GM23338 (cell line): ENCODE data around the gene KHSRP. TPM values are rescaled to one million over a fixed set of nuclear protein-coding genes. Genes with fewer than 3 reads are reported as not detected.

Experiments used
- ATAC-seq: fragments of 200-7000 bp; cut with Tn5 transposase; 3 replicates; pipeline ENCODE4 v1.9.1; 2020
- DNase-seq: peaks from one replicate; pipeline ENCODE4 v3.0.0-alpha.2; 2015; ENCODE audit warnings: low spot score
- H2AFZ ChIP-seq: fragments of 200-600 bp; sonication (generic); 2 replicates; pipeline ENCODE4 v1.8.0; 2016; ENCODE audit warnings: antibody characterized with exemption, mild to moderate bottlenecking, moderate library complexity
- H3F3A ChIP-seq: fragments of 200-600 bp; sonication (generic); replicated peaks from 2 replicates; pipeline ENCODE4 v1.8.0; 2017; ENCODE audit warnings: antibody characterized with exemption, mixed run types, low read depth
- H3K27ac ChIP-seq: fragments of 200-600 bp; sonication (generic); 2 replicates; pipeline ENCODE4 v1.6.1; 2016; ENCODE audit warnings: low read depth
- H3K27me3 ChIP-seq: fragments of 200-600 bp; sonication (generic); 2 replicates; pipeline ENCODE4 v1.8.0; 2016; ENCODE audit warnings: mild to moderate bottlenecking, mixed run types, moderate library complexity; ENCODE audit not compliant: insufficient read depth
- H3K36me3 ChIP-seq: fragments of 200-600 bp; sonication (generic); 2 replicates; pipeline ENCODE4 v1.8.0; 2016; ENCODE audit warnings: mild to moderate bottlenecking; ENCODE audit not compliant: insufficient read depth
- H3K4me1 ChIP-seq: fragments of 200-600 bp; sonication (generic); 2 replicates; pipeline ENCODE4 v1.8.0; 2016; ENCODE audit warnings: mild to moderate bottlenecking, moderate library complexity; ENCODE audit not compliant: insufficient read depth
- H3K4me2 ChIP-seq: fragments of 200-600 bp; sonication (generic); 2 replicates; pipeline ENCODE4 v1.7.1; 2017; ENCODE audit warnings: mixed run types
- H3K4me3 ChIP-seq: fragments of 200-600 bp; sonication (generic); 2 replicates; pipeline ENCODE4 v1.6.1; 2016; ENCODE audit warnings: mixed run types
- H3K79me2 ChIP-seq: fragments of 200-600 bp; sonication (generic); replicated peaks from 2 replicates; pipeline ENCODE4 v1.8.0; 2017; ENCODE audit warnings: mild to moderate bottlenecking; ENCODE audit not compliant: insufficient read depth
- H3K9me2 ChIP-seq: fragments of 200-600 bp; sonication (generic); 2 replicates; pipeline ENCODE4 v1.8.0; 2017; ENCODE audit not compliant: insufficient read depth
- H4K20me1 ChIP-seq: fragments of 200-600 bp; sonication (generic); replicated peaks from 2 replicates; pipeline ENCODE4 v1.8.0; 2017; ENCODE audit warnings: mild to moderate bottlenecking; ENCODE audit not compliant: insufficient read depth
- H3K27ac Mint-ChIP-seq: 2 replicates; pipeline ENCODE4 v1.8.0; 2020; ENCODE audit warnings: inconsistent platforms, mild to moderate bottlenecking, moderate library complexity, mixed read lengths
- H3K27me3 Mint-ChIP-seq: 3 replicates; pipeline ENCODE4 v1.8.0; 2022; ENCODE audit warnings: low read depth, mild to moderate bottlenecking, moderate library complexity, mixed read lengths, inconsistent platforms; ENCODE audit not compliant: insufficient read depth, poor library complexity
- H3K36me3 Mint-ChIP-seq: 3 replicates; pipeline ENCODE4 v1.8.0; 2021; ENCODE audit warnings: low read depth, mild to moderate bottlenecking, inconsistent platforms, moderate library complexity, mixed read lengths
- H3K4me1 Mint-ChIP-seq: 3 replicates; pipeline ENCODE4 v1.8.0; 2020; ENCODE audit warnings: mild to moderate bottlenecking, inconsistent platforms, mixed read lengths
- H3K4me3 Mint-ChIP-seq: 3 replicates; pipeline ENCODE4 v1.8.0; 2021; ENCODE audit warnings: moderate library complexity, mild to moderate bottlenecking, inconsistent platforms, mixed read lengths
- H3K9me3 Mint-ChIP-seq: 3 replicates; pipeline ENCODE4 v1.8.0; 2020; ENCODE audit warnings: moderate library complexity, mild to moderate bottlenecking, inconsistent platforms, mixed read lengths
- CREB1 ChIP-seq: fragments of 250-450 bp; sonication (Bioruptor Pico); IDR thresholded peaks from 2 replicates; pipeline ENCODE4 v1.5.0; 2020; ENCODE audit warnings: low read depth, mild to moderate bottlenecking, moderate library complexity
- EZH2 ChIP-seq: fragments of 200-600 bp; sonication (generic); IDR thresholded peaks from one replicate; pipeline ENCODE4 v1.8.0; 2017; ENCODE audit warnings: antibody characterized with exemption, mild to moderate bottlenecking, low read depth; ENCODE audit not compliant: unreplicated experiment
- EZH2phosphoT487 ChIP-seq: fragments of 200-600 bp; sonication (generic); IDR thresholded peaks from one replicate; pipeline ENCODE4 v1.8.1; 2018; ENCODE audit warnings: antibody characterized with exemption; ENCODE audit not compliant: unreplicated experiment
- JUNB ChIP-seq: IDR thresholded peaks from one replicate; pipeline ENCODE4 v1.6.1; 2016; ENCODE audit warnings: antibody characterized with exemption; ENCODE audit not compliant: unreplicated experiment
- NANOG ChIP-seq: IDR thresholded peaks from 2 replicates; pipeline ENCODE4 v1.6.1; 2016; ENCODE audit warnings: antibody characterized with exemption, borderline replicate concordance
- POLR2AphosphoS5 ChIP-seq: IDR thresholded peaks from 2 replicates; pipeline ENCODE4 v1.6.1; 2016; ENCODE audit warnings: antibody characterized with exemption, low read depth
- STAT1 ChIP-seq: IDR thresholded peaks from one replicate; pipeline ENCODE4 v1.6.1; 2016; ENCODE audit warnings: antibody characterized with exemption; ENCODE audit not compliant: unreplicated experiment
- ZNF114 ChIP-seq: fragments of 250-450 bp; sonication (Bioruptor Pico); IDR thresholded peaks from 2 replicates; pipeline ENCODE4 v1.5.0; 2020; ENCODE audit warnings: mild to moderate bottlenecking, moderate library complexity
- ZNF331 ChIP-seq: fragments of 250-450 bp; sonication (Bioruptor Pico); IDR thresholded peaks from 2 replicates; pipeline ENCODE4 v1.5.0; 2020; ENCODE audit warnings: low read depth, mild to moderate bottlenecking, moderate library complexity
- polyA plus RNA-seq: library from polyadenylated mRNA; unstranded; fragments of >200 nt; fragmentation: Nextera tagmentation; extraction: Ambion mirVana; gene quantifications from 2 replicates; pipeline ENCODE4 v1.2.1, GENCODE V29; 2016
- total RNA-seq: library from RNA; depleted of rRNA; stranded (reverse); fragments of >200 nt; shearing (Covaris generic); gene quantifications from 2 replicates; pipeline ENCODE4 v1.2.3, GENCODE V29; 2014
- TF ChIP-seq, protein P1 (sequence below): IDR thresholded peaks from one replicate; pipeline ENCODE4 v1.6.1; 2018; ENCODE audit warnings: antibody characterized with exemption; ENCODE audit not compliant: unreplicated experiment
- TF ChIP-seq, protein P2 (sequence below): fragments of 250-450 bp; sonication (Bioruptor Pico); IDR thresholded peaks from 2 replicates; pipeline ENCODE4 v1.5.0; 2020; ENCODE audit warnings: mild to moderate bottlenecking, moderate library complexity
- TF ChIP-seq, protein P3 (sequence below): IDR thresholded peaks from 2 replicates; pipeline ENCODE4 v1.6.1; 2016; ENCODE audit warnings: antibody characterized with exemption
- TF ChIP-seq, protein P4 (sequence below), 2 experiments: fragments of 200-600 bp in 1 of 2; sonication (generic) in 1 of 2; conservative IDR thresholded peaks; 2 replicates each; pipeline versions ENCODE4 v1.5.1 to v1.6.1; 2016 to 2017; ENCODE audit warnings: antibody characterized with exemption in 2 of 2, low read depth in 2 of 2, mild to moderate bottlenecking in 2 of 2, moderate library complexity in 1 of 2

KHSRP gene
- total and polyA plus RNA-seq, 2 experiments from 2014 or later, result 129 to 359 TPM

DNA sequence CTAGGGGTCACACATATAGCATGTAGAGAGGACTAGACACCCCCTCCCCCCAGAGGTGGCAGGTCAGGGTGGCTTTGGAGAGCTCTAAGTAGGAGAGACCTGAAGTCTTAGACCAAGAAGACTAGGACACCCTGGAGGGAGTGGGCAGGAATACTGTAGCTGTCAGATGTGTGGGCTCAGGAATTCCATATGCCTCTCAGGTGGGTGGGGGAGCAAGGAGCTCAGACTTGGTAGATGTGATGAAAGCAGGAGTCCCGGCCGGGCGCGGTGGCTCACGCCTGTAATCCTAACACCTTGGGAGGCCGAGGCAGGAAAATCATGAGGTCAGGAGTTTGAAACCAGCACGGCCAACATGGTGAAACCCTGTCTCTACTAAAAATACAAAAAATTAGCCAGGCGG, 41.1 kb upstream of the KHSRP start:
- H3K27ac Mint-ChIP-seq, result no peak overlapping the region
- peaks cover 5% of the 10 kb centered on the region; the same call in 1 of the 2 replicates for H3K27me3 ChIP-seq

More for the DNA sequence above, 41.1 kb upstream of the KHSRP start:
- no peaks in the 10 kb centered on the region for H3F3A ChIP-seq
- no peak overlapping the region for H3K27ac ChIP-seq
- no peak overlapping the region for H3K4me2 ChIP-seq
- peaks cover 19% of the 10 kb centered on the region for H3K36me3 Mint-ChIP-seq
- H3K27me3 Mint-ChIP-seq, result peaks cover 16% of the 10 kb centered on the region
- no peak overlapping the region for H2AFZ ChIP-seq
- DNase-seq, result no peak
- no peaks in the 10 kb centered on the region for H3K9me2 ChIP-seq
- ATAC-seq, result no peak
- H4K20me1 ChIP-seq, result no peaks in the 10 kb centered on the region
- H3K9me3 Mint-ChIP-seq, result no peaks in the 10 kb centered on the region
- TF ChIP-seq POLR2AphosphoS5, result no peak
- TF ChIP-seq NANOG, result no peak
- TF ChIP-seq, protein P1, sequence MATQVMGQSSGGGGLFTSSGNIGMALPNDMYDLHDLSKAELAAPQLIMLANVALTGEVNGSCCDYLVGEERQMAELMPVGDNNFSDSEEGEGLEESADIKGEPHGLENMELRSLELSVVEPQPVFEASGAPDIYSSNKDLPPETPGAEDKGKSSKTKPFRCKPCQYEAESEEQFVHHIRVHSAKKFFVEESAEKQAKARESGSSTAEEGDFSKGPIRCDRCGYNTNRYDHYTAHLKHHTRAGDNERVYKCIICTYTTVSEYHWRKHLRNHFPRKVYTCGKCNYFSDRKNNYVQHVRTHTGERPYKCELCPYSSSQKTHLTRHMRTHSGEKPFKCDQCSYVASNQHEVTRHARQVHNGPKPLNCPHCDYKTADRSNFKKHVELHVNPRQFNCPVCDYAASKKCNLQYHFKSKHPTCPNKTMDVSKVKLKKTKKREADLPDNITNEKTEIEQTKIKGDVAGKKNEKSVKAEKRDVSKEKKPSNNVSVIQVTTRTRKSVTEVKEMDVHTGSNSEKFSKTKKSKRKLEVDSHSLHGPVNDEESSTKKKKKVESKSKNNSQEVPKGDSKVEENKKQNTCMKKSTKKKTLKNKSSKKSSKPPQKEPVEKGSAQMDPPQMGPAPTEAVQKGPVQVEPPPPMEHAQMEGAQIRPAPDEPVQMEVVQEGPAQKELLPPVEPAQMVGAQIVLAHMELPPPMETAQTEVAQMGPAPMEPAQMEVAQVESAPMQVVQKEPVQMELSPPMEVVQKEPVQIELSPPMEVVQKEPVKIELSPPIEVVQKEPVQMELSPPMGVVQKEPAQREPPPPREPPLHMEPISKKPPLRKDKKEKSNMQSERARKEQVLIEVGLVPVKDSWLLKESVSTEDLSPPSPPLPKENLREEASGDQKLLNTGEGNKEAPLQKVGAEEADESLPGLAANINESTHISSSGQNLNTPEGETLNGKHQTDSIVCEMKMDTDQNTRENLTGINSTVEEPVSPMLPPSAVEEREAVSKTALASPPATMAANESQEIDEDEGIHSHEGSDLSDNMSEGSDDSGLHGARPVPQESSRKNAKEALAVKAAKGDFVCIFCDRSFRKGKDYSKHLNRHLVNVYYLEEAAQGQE, result no peak
- TF ChIP-seq JUNB, result no peak
- TF ChIP-seq EZH2, result no peak
- TF ChIP-seq, protein P2, sequence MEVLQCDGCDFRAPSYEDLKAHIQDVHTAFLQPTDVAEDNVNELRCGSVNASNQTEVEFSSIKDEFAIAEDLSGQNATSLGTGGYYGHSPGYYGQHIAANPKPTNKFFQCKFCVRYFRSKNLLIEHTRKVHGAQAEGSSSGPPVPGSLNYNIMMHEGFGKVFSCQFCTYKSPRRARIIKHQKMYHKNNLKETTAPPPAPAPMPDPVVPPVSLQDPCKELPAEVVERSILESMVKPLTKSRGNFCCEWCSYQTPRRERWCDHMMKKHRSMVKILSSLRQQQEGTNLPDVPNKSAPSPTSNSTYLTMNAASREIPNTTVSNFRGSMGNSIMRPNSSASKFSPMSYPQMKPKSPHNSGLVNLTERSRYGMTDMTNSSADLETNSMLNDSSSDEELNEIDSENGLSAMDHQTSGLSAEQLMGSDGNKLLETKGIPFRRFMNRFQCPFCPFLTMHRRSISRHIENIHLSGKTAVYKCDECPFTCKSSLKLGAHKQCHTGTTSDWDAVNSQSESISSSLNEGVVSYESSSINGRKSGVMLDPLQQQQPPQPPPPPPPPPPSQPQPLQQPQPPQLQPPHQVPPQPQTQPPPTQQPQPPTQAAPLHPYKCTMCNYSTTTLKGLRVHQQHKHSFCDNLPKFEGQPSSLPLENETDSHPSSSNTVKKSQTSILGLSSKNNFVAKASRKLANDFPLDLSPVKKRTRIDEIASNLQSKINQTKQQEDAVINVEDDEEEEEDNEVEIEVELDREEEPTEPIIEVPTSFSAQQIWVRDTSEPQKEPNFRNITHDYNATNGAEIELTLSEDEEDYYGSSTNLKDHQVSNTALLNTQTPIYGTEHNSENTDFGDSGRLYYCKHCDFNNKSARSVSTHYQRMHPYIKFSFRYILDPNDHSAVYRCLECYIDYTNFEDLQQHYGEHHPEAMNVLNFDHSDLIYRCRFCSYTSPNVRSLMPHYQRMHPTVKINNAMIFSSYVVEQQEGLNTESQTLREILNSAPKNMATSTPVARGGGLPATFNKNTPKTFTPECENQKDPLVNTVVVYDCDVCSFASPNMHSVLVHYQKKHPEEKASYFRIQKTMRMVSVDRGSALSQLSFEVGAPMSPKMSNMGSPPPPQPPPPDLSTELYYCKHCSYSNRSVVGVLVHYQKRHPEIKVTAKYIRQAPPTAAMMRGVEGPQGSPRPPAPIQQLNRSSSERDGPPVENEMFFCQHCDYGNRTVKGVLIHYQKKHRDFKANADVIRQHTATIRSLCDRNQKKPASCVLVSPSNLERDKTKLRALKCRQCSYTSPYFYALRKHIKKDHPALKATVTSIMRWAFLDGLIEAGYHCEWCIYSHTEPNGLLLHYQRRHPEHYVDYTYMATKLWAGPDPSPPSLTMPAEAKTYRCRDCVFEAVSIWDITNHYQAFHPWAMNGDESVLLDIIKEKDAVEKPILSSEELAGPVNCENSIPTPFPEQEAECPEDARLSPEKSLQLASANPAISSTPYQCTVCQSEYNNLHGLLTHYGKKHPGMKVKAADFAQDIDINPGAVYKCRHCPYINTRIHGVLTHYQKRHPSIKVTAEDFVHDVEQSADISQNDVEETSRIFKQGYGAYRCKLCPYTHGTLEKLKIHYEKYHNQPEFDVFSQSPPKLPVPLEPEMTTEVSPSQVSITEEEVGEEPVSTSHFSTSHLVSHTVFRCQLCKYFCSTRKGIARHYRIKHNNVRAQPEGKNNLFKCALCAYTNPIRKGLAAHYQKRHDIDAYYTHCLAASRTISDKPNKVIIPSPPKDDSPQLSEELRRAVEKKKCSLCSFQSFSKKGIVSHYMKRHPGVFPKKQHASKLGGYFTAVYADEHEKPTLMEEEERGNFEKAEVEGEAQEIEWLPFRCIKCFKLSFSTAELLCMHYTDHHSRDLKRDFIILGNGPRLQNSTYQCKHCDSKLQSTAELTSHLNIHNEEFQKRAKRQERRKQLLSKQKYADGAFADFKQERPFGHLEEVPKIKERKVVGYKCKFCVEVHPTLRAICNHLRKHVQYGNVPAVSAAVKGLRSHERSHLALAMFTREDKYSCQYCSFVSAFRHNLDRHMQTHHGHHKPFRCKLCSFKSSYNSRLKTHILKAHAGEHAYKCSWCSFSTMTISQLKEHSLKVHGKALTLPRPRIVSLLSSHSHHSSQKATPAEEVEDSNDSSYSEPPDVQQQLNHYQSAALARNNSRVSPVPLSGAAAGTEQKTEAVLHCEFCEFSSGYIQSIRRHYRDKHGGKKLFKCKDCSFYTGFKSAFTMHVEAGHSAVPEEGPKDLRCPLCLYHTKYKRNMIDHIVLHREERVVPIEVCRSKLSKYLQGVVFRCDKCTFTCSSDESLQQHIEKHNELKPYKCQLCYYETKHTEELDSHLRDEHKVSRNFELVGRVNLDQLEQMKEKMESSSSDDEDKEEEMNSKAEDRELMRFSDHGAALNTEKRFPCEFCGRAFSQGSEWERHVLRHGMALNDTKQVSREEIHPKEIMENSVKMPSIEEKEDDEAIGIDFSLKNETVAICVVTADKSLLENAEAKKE (CRISPR knock-in tag), result no peak
- no peak for TF ChIP-seq EZH2phosphoT487
- TF ChIP-seq ZNF331 (CRISPR knock-in tag), result no peak
- TF ChIP-seq, protein P3, sequence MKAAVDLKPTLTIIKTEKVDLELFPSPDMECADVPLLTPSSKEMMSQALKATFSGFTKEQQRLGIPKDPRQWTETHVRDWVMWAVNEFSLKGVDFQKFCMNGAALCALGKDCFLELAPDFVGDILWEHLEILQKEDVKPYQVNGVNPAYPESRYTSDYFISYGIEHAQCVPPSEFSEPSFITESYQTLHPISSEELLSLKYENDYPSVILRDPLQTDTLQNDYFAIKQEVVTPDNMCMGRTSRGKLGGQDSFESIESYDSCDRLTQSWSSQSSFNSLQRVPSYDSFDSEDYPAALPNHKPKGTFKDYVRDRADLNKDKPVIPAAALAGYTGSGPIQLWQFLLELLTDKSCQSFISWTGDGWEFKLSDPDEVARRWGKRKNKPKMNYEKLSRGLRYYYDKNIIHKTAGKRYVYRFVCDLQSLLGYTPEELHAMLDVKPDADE, result no peak
- no peak for TF ChIP-seq CREB1 (CRISPR knock-in tag)
- TF ChIP-seq STAT1, result no peak
- TF ChIP-seq ZNF114 (CRISPR knock-in tag), result no peak
- TF ChIP-seq, protein P4, sequence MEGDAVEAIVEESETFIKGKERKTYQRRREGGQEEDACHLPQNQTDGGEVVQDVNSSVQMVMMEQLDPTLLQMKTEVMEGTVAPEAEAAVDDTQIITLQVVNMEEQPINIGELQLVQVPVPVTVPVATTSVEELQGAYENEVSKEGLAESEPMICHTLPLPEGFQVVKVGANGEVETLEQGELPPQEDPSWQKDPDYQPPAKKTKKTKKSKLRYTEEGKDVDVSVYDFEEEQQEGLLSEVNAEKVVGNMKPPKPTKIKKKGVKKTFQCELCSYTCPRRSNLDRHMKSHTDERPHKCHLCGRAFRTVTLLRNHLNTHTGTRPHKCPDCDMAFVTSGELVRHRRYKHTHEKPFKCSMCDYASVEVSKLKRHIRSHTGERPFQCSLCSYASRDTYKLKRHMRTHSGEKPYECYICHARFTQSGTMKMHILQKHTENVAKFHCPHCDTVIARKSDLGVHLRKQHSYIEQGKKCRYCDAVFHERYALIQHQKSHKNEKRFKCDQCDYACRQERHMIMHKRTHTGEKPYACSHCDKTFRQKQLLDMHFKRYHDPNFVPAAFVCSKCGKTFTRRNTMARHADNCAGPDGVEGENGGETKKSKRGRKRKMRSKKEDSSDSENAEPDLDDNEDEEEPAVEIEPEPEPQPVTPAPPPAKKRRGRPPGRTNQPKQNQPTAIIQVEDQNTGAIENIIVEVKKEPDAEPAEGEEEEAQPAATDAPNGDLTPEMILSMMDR (conservative IDR thresholded peaks at IDR 0.05; ENCODE audit: low read depth in 2 of 2), result no peak
- peak overlapping the region; percentile 83 for H3K4me3 Mint-ChIP-seq
- no peaks in the 10 kb centered on the region for H3K36me3 ChIP-seq
- peaks cover 11% of the 10 kb centered on the region; the same call in 2 of the 3 replicates for H3K4me1 Mint-ChIP-seq
- peaks cover 6% of the 10 kb centered on the region; the same call in 1 of the 2 replicates for H3K79me2 ChIP-seq
- 0 out of 2 replicates have a peak, but pooled peaks cover 6% of the 10 kb centered on the region for H3K4me1 ChIP-seq
- no peak overlapping the region for H3K4me3 ChIP-seq
